ENCODE results near the gene EBP.
"Not testable (repeated sequence)": the region's sequence is repeated elsewhere in the genome, so short reads cannot be mapped to it uniquely, and the experiment has no call there.

Gene EBP

DNA sequence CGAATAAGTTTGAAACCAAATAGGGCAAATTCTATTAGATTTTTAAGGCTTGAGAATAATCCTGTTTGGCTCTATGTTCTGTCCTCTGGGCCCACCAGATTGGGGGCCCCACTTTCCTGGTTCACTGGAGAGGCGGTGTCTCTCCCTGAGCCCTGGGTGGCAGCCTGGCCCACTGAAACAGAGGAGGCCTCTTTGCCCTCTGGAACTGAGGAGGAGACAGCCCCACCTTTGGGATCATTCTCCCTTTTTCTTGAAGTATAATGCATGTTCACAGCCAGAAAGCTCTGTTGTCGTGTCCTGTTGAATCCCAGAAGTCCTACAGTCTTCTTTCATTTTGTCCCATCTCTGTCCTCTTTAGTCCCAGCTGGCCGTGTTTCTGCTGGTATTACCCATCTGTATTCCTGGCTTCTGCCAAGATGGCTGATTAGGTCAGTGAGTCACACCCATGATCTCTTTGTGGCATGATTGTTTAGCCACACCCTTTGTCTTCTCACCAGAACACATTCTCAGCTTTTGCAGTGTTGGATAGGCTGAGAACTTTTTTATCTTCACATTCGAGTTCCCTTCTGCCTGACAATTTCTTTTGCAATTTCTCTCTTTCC, 9.9 kb downstream of the EBP start:
- peak; percentile 50 for DNase-seq

DNA sequence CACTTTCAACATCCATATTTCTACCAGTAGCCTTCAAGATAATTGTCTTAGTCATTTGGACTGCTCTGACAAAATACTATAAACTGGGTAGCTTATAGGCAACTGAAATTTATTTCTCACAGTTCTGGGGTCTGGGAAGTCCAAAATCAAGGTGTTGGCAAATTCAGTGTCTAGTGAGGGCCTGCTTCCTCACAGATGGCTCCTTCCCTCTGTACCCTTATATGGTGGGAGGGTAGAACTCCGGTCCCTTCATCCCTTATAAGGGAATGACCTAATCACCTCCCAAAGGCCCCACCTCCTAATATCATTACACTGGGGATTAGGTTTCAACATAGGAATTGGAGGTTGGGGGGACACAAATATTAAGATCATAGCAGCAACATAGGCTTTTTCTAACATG, 10.6 kb downstream of the EBP start:
- no peak for DNase-seq

DNA sequence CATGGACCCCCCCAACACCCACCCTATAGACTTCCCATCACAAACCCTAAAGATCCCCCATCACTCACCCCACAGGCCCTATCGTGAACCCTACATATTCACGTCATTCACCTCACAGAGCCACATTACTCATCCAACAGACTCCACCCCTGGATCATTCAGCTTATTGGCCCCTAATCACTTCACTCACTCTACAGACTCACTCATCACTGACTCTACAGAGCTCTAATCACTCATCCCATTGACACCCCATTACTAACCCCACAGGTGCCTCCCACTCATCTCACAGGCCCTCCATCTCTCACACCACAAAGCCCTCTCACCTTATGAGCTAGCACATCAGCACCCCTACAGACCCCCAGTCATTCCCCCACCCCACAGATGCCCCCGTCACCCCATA, 11.6 kb downstream of the EBP start:
- DNase-seq = no peak

DNA sequence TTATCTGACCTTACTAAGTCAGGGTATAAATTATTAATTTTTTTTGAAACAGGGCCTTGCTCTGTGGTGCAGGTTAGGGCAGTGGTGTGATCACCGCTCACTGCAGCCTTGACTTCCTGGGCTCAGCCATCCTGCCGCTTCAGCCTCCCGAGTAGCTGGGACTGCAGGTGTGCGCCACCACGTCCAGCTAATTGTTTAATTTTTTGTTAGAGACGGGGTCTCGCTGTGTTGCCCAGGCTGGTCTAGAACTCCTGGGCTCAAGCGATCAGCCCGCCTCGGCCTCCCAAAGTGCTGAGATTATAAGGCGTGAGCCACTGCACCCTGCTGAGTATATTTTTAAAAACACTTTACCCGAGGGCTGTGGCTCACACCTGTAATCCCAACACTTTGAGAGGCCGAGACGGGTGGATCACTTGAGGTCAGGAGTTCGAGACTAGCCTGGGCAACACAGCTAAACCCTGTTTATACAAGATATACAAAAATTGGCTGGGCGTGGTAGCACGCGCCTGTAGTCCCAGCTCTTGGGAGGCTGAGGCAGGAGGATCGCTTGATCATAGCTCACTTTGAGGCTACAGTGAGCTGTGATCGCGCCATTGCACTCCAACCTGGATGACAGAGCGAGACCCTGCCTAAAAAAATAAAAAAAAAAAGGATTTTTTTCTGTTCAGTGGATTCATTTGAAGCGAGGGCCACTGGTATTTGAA, 17.2 kb downstream of the EBP start:
- DNase-seq = no peak

DNA sequence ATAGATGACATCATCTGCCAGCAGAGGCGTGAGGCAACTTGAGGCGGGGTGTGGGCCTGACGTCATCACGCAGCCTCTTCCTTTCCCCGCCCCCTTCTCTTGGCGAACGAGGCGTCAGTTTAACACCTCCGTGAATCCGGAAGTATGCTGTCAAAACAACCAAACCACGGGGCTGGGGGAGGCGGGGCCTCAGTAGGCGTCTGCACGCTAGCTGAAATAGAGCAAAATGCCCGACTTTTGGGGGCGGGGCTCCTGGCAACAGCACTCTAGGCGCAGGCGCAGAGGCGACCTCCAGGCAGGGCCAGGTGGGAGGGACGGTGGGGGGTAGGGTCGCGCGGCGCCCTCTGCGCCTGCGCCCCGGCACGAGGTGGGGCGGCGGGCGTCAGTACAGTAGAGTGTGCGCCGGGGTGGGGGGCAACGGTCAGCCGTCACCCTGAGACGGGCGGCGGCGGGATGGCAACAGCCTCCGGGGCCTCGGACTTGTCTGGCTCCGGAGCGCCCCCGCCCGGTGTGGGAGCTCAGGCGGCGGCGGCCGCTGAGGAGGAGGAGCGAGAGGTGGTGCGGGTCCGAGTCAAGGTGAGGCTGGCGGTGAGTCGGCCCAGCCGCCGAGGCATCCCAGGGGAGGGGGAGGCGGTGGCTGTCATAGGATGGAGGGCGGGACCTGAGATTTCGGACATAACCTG, 17.9 kb downstream of the EBP start, which contains the start of gene TBC1D25:
TSS of gene TBC1D25 (plus strand) at position 370 of the 683 bp plus-strand sequence. CDS start at position 454, 84 bp downstream.
- peak; percentile 97 for DNase-seq

DNA sequence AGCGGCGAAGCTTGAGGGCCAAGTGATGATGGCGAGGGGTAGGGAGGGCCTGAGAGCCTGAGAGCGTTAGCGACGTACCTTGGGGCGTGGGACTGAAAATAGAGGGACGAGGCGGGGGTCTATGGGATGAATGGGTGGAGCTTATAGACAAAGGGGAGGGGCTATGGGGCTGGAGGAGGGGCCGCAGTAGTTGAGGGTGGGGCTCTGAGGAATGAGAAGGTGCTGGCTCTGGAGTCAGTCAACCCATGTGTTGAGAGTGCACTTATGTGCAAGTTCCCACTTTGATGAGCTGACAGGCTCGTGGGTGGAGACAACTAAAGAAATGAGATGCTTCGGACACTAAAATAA, 18.4 kb downstream of the EBP start:
- peak; percentile 29 for DNase-seq

DNA sequence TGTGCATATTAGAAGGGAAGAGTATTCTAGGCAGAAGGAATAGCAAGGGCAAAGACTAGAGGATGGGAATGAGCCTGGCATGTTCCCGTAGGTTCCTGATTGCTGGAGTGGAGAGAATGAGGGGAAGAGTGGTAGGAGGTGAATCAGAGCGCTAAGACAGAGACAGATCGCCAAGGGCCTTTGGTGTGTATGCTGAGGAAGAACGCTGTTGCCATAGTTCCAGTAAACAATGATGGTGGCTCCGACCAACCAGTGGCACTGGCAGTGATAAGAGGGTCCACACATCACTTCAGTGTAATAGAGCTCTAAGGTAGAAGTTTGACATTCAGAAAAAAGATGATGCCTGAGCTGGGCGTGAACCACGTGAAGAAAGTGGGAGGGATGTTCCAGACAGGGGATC, 18.9 kb downstream of the EBP start:
- no peak for DNase-seq

DNA sequence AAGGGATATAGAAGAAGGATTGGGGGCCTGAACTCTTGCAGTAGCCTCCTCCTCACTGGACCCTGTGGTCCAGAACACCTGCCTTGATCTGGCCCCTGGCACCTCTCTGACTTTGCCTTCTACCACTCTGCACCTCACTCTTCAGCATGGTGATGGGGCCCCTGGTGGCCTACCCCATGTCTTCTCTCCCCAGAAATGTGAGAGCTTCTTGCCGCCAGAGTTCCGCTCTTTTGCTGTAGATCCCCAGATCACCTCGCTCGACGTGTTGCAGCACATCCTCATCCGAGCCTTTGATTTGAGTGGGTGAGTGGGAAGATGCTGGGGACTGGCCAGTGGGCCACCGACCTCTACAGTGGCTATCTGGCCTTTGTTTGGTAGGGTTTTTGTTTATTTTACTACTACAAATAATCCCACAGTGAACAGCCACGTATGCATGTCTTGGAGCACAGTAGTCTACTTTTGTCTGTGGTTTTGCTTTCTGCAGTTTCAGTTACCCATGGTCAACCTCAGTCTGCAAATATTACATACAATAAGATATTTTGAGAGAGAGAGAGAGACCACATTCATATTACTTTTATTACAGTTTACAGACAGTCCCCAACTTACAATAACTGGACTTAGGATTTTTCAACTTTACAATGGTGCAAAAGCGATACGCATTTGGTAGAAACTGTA, 19.7 kb downstream of the EBP start:
- DNase-seq = peak; percentile 38

DNA sequence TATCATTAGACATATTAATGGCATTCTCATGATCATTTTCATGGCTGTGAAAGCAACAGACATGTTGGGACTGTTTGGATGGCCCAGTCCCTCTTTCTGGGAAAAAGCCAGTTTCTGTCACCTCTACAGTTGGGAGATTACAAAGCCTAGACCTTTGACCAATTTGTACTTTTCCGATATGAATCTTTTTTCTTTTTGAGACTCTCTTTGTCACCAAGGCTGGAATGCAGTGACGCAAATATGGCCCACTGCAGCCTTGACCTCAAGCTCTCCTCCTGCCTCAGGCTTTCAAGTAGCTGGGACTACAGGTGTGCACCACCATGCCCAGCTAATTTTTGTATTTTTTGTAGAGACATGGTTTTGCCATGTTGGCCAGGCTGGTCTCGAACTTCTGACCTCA, 27.3 kb downstream of the EBP start:
- no peak for DNase-seq

DNA sequence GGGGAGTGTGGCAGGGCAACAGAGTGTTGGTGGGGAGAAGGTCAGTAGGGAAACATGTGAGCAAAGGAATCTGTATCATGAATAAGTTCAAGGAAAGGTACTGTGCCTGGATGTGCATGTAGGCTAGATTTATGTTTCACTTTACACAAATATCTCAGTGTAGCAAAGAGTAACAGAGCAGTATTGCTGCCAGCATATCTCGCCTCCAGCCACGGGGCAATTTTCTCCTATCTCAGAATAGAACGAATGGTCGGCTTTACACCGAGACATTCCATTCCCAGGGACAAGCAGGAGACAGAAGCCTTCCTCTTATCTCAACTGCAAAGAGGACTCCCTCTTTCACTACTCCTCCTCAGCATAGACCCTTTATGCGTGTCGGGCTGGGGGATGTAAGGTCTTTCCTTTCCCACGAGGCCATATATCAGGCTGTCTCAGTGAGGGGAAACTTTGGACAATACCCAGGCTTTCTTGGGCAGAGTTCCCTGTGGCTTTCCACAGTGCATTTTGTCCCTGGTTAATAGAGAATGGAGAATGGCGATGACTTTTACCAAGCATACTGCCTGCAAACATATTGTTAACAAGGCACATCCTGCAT, 34.2 kb downstream of the EBP start:
- DNase-seq = not testable (repeated sequence)

DNA sequence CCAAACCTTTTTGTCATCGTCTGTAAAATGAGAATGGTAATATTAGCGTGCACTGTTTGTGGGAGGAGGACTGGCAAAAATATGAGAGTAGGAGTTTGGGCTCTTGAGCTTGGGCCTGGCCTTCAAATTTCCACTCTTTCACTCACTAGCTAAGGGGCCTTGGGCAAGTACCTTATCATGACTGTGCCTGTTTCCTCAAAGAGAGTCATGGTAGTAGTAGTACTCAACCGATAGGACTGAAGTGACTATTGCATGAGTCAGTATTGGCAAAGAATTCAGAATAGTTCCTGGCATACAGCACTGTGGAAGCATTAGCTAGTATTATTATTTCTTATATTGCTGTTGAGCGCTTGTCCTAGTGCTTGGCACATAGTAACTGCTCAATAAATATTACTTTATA, 36.7 kb downstream of the EBP start:
- no peak for DNase-seq

DNA sequence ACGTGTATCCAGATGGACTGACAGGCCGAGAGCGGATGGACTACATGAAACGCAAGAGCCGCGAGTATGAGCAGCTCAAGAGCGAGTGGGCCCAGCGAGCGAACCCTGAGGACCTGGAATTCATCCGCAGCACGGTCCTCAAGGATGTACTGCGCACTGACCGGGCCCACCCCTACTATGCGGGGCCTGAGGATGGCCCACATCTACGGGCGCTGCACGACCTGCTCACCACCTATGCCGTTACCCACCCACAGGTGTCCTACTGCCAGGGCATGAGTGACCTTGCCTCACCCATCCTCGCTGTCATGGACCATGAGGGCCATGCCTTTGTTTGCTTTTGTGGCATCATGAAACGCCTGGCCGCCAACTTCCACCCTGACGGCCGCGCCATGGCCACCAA, 38.0 kb downstream of the EBP start:
- DNase-seq = no peak

DNA sequence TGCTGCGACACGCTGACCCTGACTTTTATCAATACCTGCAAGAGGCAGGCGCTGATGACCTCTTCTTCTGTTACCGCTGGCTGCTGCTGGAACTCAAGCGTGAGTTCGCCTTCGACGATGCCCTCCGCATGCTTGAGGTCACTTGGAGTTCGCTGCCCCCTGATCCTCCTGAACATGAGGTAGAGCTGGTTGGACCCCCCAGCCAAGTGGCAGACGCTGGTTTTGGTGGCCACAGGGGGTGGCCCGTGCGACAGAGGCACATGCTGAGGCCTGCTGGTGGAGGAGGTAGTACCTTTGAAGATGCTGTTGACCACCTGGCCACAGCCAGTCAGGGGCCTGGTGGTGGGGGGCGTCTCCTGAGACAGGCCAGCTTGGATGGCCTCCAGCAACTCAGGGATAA, 38.4 kb downstream of the EBP start:
- DNase-seq = no peak

DNA sequence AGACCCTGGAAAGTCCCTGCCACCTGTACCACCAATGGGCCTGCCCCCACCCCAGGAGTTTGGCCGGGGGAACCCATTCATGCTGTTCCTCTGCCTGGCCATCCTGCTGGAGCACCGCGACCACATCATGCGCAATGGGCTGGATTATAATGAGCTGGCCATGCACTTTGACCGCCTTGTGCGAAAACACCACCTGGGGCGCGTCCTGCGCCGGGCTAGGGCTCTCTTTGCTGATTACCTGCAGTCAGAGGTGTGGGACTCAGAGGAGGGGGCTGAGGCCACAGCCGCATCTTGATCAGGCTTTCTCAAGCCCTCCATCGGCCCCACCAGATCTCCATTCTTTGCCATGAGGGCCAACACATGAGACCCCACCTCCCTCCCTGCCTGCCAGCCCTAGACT, 39.1 kb downstream of the EBP start:
- DNase-seq = no peak

DNA sequence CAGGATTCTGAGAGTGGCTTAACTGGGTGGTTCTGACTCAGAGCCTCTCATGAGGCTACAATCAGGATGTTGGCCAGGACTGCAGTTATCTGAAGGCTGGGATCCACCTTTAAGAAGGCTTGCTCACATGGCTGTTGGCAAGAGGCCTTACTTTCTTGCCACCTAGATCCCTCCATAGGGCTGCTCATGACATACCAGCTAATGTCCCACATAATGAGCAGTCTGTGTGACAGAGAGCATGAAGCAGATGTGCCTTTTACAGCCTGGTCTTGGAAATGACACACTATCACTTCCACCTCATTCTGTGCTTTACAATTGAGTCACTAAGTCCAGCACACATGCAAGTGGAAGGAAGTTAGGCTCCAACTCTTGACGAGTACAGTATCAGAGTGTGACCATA, 48.4 kb downstream of the EBP start:
- peak; percentile 71 for DNase-seq

DNA sequence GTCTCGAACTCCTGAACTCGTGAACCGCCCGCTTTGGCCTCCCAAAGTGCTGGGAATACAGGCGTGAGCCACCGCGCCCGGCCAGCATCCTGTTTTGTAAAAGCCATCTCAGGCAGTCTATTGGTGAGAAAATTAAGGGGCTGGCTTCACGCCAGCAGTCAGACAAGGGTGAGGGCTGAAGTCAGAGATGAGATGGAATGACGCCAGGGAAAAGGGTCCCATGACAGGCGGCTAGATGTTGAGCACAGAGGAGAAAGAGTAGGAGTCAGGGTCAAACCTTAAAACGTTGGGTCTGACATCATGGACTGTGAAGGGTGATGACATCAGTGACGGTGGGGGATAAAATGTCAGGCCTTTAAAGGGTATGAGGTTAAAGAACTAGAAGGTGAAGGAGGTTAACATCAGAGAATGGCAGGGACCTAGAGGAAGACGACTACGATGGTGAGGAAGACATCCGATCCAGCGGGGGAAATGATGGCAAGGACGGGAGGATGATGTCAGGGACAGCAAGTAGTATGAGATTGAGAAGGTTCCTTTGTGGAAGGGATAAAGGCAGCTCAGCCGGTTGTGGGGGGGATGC, 52.2 kb downstream of the EBP start:
- DNase-seq = no peak

DNA sequence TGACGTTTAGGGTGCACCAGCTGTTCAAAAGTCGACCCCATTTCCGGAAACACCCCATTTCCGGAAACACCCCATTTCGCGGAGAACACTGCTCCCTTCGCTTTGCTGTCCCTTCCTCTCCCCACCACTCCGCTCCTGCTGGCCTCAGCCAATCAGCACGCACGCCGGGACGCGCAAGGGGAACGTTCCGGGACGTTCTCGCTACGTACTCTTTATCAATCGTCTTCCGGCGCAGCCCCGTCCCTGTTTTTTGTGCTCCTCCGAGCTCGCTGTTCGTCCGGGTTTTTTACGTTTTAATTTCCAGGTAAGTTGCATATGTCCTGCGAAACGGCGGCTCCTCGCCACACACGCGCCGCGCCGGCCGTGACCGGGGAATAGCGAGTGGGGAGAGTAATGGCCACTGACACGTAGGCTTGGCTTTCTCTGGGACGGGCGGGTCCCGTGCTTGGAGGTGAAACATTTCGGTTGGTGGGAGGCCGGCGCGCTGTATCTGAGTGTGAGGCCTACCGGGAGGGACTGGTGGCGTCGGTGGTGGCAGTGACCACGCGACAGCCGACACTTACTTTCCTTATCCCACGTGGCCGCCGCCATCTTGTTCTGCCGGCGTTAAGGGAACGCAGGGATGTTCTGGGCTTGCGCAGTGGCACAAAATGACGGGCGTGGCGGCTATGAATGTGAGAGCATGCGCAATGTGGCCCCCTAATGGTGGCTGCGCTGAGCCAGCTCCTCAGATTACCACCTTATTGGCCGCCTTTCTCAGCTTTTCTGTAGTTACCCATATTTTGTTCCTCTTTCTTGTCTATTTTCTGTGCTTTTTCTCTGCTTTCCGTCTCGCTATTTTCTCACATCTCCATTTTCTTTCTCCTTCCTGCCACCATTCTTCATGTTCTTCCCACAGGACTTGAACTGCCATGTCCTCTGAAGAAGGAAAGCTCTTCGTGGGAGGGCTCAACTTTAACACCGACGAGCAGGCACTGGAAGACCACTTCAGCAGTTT, 53.0 kb downstream of the EBP start, which contains the start of gene RBM3:
TSS of gene RBM3 (plus strand) at position 215 of the 997 bp plus-strand sequence. CDS start at position 912, 697 bp downstream.
- peak; percentile 91 for DNase-seq

DNA sequence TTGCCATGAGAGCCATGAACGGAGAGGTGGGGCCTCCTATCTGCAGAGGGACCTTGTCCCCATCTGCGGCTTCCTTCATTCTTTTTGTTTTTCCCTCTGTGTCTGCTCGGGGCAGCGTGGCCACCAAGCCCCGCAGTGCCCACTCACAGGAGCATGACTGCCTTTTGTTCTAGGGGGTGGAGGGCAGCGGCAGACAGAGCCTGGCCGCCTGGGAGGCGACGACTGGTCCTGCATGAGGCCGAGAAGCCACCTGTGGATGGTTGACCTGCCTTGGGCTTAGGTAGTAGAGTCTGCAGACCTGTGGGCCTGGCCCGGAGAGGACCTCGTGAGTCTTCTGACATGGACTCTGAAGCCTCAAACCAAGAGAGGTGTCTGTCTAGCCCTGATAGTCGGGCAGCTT, 54.0 kb downstream of the EBP start:
- no peak for DNase-seq

DNA sequence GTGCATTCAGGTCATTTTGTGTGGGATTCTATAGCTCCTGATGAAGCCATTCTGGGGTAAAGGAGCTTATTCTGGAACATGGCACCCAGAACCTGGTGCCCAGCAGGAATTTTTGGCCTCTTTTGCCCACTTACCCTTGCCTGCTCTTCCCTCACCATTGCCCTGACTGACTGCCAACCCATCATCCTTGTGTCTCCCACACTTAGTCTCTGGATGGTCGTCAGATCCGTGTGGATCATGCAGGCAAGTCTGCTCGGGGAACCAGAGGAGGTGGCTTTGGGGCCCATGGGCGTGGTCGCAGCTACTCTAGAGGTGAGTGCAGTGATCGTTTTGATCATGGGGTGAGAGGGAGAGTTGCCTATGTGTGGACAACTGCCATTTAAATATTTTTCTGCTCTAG, 54.5 kb downstream of the EBP start:
- no peak for DNase-seq
